HFF-Myc (cell line): Measurements from ENCODE around the gene SEPTIN10.

Experiments used
- DNase-seq: peaks from one replicate; pipeline ENCODE4 v3.0.0-alpha.2; 2011; ENCODE audit warnings: low read depth; ENCODE audit errors: extremely low read depth
- H3K4me3 ChIP-seq: replicated peaks from 2 replicates; pipeline ENCODE4 v1.5.1; 2011; ENCODE audit warnings: low read depth, mild to moderate bottlenecking, control low read depth, low read length
- TF ChIP-seq, protein P1 (sequence below): IDR thresholded peaks from 2 replicates; pipeline ENCODE4 v1.5.1; 2012; ENCODE audit warnings: mild to moderate bottlenecking, low read depth, low read length, control low read depth; ENCODE audit errors: missing control alignments

SEPTIN10 gene

DNA sequence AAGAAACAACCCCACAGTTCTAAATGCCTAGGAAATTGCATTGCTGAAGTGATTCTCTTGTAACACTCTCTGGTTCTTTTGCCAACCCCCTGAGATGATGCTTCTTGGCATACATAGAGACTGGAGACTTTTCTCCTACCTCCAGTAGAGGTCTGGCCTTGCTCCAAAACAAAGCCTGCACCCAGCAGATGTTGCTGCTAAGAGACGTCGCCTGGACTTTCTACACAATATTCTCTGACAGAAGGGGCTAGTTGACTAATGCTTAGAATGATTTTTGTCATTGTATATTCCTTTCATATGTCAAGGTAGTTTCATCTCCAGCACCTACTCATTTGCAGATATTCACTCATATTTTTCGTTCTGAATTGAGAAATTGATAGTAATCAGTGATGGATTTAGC, 25.0 kb upstream of the SEPTIN10 start:
- TF ChIP-seq, protein P1, sequence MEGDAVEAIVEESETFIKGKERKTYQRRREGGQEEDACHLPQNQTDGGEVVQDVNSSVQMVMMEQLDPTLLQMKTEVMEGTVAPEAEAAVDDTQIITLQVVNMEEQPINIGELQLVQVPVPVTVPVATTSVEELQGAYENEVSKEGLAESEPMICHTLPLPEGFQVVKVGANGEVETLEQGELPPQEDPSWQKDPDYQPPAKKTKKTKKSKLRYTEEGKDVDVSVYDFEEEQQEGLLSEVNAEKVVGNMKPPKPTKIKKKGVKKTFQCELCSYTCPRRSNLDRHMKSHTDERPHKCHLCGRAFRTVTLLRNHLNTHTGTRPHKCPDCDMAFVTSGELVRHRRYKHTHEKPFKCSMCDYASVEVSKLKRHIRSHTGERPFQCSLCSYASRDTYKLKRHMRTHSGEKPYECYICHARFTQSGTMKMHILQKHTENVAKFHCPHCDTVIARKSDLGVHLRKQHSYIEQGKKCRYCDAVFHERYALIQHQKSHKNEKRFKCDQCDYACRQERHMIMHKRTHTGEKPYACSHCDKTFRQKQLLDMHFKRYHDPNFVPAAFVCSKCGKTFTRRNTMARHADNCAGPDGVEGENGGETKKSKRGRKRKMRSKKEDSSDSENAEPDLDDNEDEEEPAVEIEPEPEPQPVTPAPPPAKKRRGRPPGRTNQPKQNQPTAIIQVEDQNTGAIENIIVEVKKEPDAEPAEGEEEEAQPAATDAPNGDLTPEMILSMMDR, result no peak
- no peak for DNase-seq
- no peak overlapping the region for H3K4me3 ChIP-seq

DNA sequence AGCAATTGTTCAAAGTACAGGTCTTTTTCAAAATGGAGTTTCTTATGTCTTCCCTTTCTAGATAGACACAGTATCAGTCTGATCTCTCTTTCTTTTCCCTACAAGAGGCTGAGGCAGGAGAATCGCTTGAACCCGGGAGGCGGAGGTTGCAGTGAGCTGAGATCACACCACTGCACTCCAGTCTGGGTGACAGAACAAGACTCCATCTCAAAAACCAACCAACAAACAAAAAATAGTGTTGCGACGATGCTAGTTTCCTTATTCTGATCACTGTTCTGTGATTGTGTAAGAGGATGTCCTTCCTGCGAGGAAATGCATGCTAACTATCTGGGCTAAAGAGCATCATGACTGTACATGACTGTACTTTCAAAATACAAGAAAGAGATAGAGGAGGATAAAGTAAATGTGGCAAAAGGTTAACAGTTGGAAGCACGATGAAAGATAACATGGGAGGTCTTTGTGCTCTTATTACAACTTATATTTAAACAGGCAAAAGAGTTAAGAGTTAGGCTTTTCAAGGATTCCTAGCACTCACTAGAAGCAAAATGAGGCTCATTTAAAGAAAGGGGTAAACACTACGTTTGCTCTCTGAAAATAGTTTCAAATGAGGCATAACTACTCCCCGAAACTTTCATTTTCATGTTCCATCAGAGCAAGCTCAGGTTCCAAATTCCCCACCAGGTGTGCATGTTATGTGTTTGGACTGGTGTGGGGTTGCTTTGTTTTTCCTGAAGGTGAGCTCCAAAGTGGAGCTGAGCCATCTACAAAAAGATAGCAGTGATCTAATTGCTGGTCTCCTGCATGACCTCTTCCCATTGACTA, 24.2 kb upstream of the SEPTIN10 start:
- DNase-seq, result no peak
- H3K4me3 ChIP-seq, result no peak overlapping the region
- TF ChIP-seq, protein P1, result no peak

DNA sequence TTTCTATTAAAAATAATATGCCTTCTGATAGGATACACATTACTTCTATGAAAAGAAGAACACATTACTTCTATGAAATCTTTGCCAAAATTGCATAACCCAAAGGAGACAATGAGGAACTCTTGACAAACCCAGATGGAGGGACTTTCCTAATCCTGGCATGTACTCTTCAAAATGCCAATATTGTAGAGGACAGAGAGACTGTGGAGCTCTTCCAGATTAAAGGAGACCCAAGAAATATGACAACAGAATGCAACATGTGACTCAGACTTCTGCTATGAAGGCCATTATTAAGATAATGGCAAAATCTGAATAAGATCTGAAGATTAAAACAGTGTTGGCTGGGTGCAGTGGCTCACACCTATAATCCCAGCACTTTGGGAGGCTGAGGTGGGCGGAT, 22.6 kb upstream of the SEPTIN10 start:
- H3K4me3 ChIP-seq, result no peak overlapping the region
- no peak for DNase-seq
- TF ChIP-seq, protein P1, result no peak

DNA sequence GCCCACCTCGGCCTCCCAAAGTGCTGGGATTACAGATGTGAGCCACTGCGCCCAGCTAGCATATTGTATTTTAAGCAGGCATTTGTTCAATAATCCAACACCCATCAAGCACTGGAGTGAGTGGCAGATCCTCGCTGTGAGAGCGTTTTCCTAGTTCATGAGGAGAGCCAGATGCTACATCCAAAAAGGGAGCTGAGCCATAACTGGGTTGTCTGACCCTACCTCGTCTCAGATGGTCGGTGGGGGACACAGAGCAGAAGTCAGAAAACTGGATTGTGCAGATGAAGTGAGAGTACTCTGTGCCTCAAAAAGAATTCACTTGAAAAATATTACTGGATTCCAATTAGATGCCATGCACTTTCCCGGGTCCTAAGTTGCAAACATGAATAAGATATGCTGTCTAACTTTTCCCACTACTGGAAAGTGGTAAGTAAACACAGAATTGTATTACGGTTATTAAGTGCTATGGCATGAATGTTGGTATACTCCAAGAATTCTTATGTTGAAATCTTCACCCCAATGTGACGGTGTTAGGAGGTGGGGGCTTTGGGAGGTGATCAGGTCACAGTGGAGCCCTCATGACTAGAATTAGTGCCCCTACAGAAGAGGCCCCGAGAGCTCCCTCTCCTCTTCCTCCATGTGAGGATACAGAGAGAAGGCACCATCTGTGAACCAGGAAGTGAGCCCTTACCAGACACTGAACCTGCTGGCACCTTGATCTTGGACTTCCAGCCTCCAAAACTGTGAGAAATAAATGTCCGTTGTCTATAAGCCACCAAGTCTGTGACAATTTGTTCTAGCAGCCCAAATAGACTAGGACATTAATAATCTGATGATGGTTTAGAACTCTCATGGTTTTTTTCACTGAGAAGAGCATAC, 21.9 kb upstream of the SEPTIN10 start:
- H3K4me3 ChIP-seq, result no peak overlapping the region
- TF ChIP-seq, protein P1, result no peak
- no peak for DNase-seq

DNA sequence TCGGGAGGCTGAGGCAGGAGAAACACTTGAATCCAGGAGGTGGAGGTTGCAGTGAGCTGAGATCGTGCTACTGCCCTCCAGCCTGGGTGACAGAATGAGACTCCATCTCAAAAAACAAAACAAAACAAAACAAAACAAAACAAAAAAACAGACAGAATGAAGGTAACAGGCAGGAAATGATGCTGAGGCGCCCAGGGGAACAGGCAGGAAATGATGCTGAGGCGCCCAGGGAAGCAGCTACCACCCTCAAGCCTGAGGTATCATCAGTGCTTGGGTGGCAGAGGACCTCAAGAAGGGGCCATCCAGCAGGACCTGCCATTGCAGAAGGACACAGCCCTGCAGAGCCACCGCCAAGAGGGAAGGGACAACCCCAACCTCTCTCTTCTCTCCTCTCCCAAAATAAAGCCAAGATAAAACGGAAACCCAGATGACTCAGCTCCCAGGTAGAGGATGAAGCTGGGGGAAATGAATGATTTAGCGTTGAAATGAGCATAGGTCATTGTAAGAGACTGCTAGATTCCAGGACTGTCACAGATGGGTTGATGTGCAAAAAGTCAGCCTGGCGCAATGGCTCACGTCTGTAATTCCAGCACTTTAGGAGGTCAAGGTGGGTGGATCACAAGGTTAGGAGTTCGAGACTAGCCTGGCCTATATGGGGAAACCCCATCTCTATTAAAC, 19.7 kb upstream of the SEPTIN10 start:
- DNase-seq, result no peak
- TF ChIP-seq, protein P1, result no peak
- no peak overlapping the region for H3K4me3 ChIP-seq

DNA sequence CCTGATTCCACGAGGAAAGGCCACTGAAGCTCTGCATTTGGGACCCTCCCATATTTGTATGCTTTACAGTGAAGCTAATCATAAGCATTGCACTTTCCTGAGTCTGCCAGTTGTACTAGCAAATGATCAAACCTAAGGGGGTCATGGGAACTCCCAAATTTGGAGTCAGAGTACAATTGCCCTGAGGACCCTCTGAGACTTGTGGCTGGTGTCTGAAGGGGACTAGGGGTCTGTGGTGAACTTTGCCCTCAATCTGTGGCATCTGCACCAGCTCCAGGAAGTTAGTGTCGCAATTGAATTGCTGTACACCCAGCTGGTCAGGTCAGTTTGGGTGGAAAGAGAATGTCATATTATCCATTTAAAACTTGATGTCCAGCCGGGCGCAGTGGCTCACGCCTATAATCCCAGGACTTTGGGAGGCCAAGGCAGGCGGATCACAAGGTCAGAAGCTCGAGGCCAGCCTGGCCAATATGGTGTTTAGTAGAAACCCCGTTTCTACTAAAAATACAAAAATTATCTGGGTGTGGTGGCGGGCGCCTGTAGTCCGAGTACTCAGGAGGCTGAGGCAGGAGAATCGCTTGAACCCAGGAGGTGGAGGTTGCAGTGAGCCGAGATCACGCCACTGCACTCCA, 18.5 kb upstream of the SEPTIN10 start:
- DNase-seq, result no peak
- TF ChIP-seq, protein P1, result no peak
- H3K4me3 ChIP-seq, result no peak overlapping the region
